ENCODE data around the gene LPP.

DNA sequence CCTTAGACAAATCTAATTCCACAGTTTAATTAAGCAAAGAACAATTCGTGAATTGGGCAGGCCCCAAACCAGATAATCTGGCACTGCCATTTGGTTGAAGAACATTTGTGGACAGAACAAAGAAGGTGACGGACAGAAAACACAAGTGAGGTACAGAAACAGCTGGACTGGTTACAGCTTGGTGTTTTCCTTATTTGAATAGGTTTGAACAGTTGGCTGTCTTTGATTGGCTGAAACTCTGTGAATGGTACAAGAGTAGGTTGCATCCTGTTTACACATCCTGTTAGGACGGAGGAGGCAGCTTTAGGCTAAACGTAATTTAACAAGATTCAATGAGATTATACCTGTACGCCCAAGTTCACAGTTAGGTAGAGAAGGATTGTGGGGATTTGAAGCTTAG, 114.4 kb downstream of the LPP start:
- TF ChIP-seq, protein P1, sequence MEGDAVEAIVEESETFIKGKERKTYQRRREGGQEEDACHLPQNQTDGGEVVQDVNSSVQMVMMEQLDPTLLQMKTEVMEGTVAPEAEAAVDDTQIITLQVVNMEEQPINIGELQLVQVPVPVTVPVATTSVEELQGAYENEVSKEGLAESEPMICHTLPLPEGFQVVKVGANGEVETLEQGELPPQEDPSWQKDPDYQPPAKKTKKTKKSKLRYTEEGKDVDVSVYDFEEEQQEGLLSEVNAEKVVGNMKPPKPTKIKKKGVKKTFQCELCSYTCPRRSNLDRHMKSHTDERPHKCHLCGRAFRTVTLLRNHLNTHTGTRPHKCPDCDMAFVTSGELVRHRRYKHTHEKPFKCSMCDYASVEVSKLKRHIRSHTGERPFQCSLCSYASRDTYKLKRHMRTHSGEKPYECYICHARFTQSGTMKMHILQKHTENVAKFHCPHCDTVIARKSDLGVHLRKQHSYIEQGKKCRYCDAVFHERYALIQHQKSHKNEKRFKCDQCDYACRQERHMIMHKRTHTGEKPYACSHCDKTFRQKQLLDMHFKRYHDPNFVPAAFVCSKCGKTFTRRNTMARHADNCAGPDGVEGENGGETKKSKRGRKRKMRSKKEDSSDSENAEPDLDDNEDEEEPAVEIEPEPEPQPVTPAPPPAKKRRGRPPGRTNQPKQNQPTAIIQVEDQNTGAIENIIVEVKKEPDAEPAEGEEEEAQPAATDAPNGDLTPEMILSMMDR (IDR thresholded peaks at IDR 0.05), result no peak
- no peak for TF ChIP-seq ZFX (IDR thresholded peaks at IDR 0.05; ENCODE audit: borderline replicate concordance)

Data from 22Rv1 (cell line).